GM21786 (cell line): Measurements from ENCODE around the gene CLEC2D.
"Not testable (repeated sequence)": the region's sequence is repeated elsewhere in the genome, so short reads cannot be mapped to it uniquely, and the experiment has no call there.

ENCODE experiments used
- ATAC-seq: cut with Tn5 transposase; IDR thresholded peaks from one replicate; pipeline ENCODE4 v1.9.1; 2021; ENCODE audit not compliant: unreplicated experiment

Gene CLEC2D

GRCh38 chr12:9725213-9725870, 55.8 kb downstream of the CLEC2D start:
- no peak for ATAC-seq

DNA sequence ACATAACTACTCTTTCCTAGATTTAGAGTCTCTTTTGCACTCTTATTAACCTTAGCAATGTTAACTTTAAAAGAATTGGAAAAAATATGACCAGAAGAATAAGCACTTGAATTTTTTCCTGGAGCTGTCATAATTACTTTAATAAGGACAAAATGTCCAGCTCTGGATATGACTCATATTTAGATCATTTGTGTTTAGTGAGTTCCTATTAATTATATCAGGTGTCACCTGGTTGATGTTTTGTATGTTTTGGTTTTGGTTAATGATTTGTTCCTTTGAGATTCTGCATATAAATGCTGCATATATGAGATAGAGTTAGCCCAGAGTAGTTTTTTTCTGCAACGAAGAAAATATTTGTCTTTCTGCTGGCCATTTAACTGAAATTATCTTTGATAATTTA, 58.3 kb downstream of the CLEC2D start:
- no peak for ATAC-seq

DNA sequence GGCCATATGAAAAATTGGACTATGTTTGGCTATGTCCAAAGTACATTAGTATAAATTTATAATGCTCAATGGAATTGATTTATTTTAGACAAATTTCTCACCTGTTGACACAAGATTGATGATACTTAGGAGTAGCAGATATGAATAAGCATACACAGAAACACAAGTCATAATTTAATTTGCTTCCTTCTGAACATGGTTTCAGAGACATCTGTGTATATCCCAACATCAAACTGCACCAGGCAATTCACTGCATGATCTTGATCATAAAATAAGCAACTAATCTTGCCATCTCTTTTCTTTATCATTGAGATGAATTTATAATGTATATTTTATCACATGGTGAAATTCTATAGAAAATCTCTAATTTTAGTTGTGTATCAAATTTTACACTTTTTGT, 59.6 kb downstream of the CLEC2D start:
- ATAC-seq: no peak

- ATAC-seq: no peak
Measured at GRCh38 chr12:9730011-9730410, 60.5 kb downstream of the CLEC2D start.

- ATAC-seq: no peak
Measured at GRCh38 chr12:9730591-9730990, 61.1 kb downstream of the CLEC2D start.

DNA sequence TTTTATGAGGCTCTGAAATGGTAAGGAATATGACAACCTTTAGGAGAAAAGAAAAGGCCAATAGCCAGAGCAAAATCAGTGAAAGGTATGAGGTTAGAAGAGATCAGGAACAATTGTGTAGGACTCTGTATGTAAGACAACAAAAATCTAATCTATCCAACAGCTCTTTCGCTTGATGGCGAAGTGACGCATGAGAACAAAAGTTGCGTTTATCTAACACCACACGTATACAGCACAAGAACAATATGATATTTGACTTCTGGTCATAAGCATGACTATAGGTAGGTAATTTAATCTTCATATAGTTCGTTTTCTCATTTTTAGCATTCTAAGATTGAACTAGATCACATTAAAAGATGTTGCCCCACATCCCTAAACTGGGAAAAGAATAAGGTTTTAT, 61.9 kb downstream of the CLEC2D start:
- no peak for ATAC-seq

DNA sequence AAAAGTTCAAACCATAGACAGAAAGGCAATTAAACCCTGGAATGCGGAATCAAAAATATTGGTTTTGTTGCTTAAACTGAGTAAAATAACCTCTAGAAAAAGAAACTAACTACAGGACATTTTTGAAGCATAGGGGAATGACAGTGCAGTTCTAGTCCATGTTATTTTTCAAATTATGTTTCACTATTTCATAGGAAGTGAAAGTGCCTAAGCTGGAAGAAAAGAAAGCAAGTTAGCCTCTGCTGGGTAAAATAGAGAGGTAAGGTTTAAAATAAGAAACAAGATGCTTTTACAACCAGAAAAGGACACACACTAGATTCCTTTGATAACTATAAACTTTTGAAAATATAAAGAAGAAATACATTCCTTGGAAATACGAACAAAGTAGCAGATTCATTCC, 62.3 kb downstream of the CLEC2D start:
- no peak for ATAC-seq

DNA sequence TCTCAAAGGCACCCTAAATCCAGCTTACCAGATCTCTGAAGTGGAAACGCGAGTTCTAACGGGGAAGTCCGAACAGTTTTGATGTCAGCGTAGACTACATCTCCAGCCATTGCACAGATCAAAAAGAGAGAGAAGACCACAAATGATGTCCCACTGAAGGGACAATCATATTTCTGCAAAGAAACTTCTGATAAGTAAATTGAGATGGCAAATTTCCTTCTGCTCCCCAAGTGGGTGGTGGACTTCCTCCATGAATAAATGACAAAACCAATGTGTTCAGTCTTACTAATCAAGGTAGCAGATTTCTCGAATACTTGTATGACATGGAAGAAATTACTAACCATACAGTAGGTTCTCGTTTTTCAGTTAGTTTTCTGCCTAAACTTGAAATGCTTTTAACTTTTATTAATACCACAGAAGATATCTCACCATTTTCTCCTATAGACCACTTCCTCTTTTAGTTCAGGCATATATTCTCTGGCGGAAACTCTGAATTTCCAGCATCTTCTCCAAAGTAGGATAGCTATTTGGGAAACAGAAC, 63.5 kb downstream of the CLEC2D start, which contains the start of gene CLECL1:
CLECL1 (minus strand) TSS at position 177 of the 541 bp plus-strand sequence.
- ATAC-seq: peak; percentile 36

GRCh38 chr12:9735601-9736000, 66.1 kb downstream of the CLEC2D start:
- no peak for ATAC-seq

GRCh38 chr12:9736936-9737705, 67.6 kb downstream of the CLEC2D start:
- no peak for ATAC-seq

DNA sequence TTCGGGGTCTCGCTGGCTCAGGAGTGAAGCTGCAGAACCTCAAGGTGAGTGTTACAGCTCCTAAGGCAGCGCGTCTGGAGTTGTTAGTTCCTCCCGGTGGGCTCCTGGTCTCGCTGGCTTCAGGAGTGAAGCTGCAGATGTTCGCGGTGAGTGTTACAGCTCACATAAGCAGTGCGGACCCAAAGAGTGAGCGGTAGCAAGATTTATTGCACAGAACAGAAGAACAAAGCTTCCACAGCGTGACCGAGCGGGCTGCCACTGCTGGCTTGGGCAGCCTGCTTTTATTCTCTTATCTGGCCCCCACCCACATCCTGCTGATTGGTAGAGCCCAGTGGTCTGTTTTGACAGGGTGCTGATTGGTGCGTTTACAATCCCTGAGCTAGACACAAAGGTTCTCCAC, 69.4 kb downstream of the CLEC2D start:
- ATAC-seq: not testable (repeated sequence)

DNA sequence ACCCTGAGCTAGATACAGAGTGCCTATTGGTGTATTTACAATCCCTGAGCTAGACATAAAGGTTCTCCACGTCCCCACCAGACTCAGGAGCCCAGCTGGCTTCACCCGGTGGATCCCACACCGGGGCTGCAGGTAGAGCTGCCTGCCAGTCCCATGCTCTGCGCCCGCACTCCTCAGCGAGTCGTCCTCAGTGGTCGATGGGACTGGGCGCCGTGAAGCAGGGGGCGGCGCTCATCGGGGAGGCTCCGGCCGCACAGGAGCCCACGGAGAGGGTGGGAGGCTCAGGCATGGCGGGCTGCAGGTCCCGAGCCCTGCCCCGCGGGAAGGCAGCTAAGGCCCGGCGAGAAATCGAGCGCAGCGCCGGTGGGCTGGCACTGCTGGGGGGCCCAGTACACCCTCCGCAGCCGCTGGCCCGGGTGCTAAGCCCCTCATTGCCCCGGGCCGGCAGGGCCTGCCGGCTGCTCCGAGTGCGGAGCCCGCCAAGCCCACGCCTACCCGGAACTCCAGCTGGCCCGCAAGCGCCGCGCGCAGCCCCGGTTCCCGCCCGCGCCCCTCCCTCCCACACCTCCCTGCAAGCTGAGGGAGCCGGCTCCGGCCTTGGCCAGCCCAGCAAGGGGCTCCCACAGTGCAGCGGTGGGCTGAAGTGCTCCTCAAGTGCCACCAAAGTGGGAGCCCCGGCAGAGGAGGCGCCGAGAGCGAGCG, 70.0 kb downstream of the CLEC2D start:
- not testable (repeated sequence) for ATAC-seq

DNA sequence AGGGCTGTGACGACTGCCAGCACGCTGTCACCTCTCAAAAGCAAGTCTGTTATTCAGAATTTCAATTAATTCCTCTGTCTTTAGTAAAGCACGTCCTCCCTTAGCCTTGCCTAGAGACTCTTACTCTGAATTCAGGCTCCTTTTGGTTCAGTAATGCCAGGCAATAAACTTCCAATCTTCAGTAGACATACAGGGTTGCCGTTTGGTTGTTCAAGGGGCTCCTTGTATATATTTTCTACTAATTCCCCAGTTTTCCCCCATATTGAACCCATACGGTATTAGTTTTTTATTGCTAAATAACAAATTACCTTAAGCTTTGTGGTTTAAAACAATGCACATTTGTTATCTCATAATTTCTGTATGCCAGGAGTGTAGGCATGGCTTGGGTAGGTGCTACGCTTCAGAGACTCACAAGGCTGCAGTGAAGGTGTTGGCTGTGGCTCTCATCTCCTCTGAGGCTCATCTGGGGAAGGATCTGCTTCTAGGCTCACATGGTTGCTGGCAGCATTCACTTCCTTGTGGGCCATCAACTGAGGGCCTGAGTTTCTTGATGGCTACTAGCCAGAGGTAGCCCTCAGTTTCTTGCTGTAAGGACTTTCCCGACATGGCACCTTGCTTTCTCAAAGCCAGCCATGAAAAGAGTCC, 70.7 kb downstream of the CLEC2D start:
- ATAC-seq: no peak

- peak; percentile 78 for ATAC-seq
Measured at GRCh38 chr12:9741726-9742125, 72.2 kb downstream of the CLEC2D start.

DNA sequence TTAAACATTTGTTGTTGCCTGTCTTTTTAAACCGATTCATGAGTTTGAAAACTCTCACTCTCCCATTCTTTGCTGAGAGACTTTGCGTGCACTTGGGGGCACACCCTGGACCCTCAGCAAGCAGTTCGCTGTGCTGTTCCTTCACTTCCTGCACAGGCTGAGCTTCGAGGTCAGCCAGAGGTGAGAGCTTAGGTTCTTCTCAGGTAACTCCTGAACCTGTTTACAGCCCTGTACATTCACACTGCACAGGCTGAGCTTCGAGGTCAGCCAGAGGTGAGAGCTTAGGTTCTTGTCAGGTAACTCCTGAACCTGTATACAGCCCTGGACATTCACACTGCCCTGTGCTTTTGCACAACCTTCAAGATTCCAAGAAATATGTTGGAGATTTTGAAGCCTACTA, 73.1 kb downstream of the CLEC2D start:
- no peak for ATAC-seq

GRCh38 chr12:9745199-9745598, 75.7 kb downstream of the CLEC2D start:
- ATAC-seq: no peak
